Prostate gland (tissue), 2 donors: ENCODE results near the gene DAB1. TPM values are rescaled to one million over a fixed set of nuclear protein-coding genes. Genes with fewer than 3 reads are reported as not detected.

Experiments
- DNase-seq: peaks from one replicate; pipeline ENCODE4 v3.0.0-alpha.2; 2019; ENCODE audit warnings: low spot score
- H3K27ac ChIP-seq, 2 donors: fragments of 200-600 bp; sonication (generic); 2 replicates each; pipeline ENCODE4 v1.5.1; 2017 to 2019
- H3K27me3 ChIP-seq: fragments of 200-600 bp; sonication (generic); replicated peaks from 2 replicates; pipeline ENCODE4 v1.5.1; 2019; ENCODE audit not compliant: insufficient read depth
- H3K36me3 ChIP-seq, 2 donors: fragments of 200-600 bp; sonication (generic); 1 replicate in 1 of 2; 2 replicates in 1 of 2; pipeline versions ENCODE4 v1.5.1 to v1.8.1; 2017 to 2019
- H3K4me1 ChIP-seq: fragments of 200-600 bp; sonication (generic); replicated peaks from 2 replicates; pipeline ENCODE4 v1.5.1; 2019
- H3K4me3 ChIP-seq, 2 donors: fragments of 200-600 bp; sonication (generic); 2 replicates each; pipeline ENCODE4 v1.5.1; 2017 to 2019
- H3K9me3 ChIP-seq: fragments of 200-600 bp; sonication (generic); 2 replicates; pipeline ENCODE4 v1.5.1; 2017
- CTCF ChIP-seq, 4 experiments: fragments of 200-600 bp in 2 of 4; fragments of 450-650 bp in 2 of 4; sonication (generic) in 2 of 4; IDR thresholded peaks; 1 replicate in 3 of 4; 2 replicates in 1 of 4; pipeline ENCODE4 v1.5.1; 2016 to 2019; ENCODE audit warnings: antibody characterized with exemption in 4 of 4, mild to moderate bottlenecking in 2 of 4, moderate library complexity in 2 of 4
- POLR2A ChIP-seq: fragments of 450-650 bp; IDR thresholded peaks from one replicate; pipeline ENCODE4 v1.6.1; 2016; ENCODE audit warnings: antibody characterized with exemption, mild to moderate bottlenecking
- POLR2AphosphoS5 ChIP-seq: sonication (generic); formaldehyde crosslinking; IDR thresholded peaks from one replicate; pipeline ENCODE4 v1.6.1; 2017; ENCODE audit warnings: antibody characterized with exemption
- WGBS: methylation state at CpG from one replicate; pipeline ENCODE4 v1.1.5; 2018; 5-methylcytosine and 5-hydroxymethylcytosine counted together
- intact Hi-C: fragments of 100-400 bp; cut with DNase I; formaldehyde crosslinking; loops from one replicate; pipeline ENCODE4 v1.14.2; 2022
- total RNA-seq, 2 donors: library from RNA; depleted of rRNA; stranded (reverse); fragments of >200 nt; gene quantifications; one replicate each; pipeline ENCODE4 v1.1.0, GENCODE V29; 2016

Gene DAB1
- total RNA-seq, 2 donors from 2014 or later, result 0.64 to 3.6 TPM

GRCh38 chr1:57468641-57469523 lies 45.0 kb upstream of the DAB1 start:
- H3K4me3 ChIP-seq, result no peak overlapping the region
- 60% methylated on average over 2 of the region's 2 CpGs for WGBS
- intact Hi-C loops, result no loop called here
- no peak for DNase-seq
- no peaks in the 10 kb centered on the region for H3K36me3 ChIP-seq
- no peaks in the 10 kb centered on the region for H3K4me1 ChIP-seq
- no peak for TF ChIP-seq CTCF (IDR thresholded peaks at IDR 0.05)
- no peak for TF ChIP-seq POLR2AphosphoS5
- no peak for TF ChIP-seq POLR2A
- no peaks in the 10 kb centered on the region for H3K27me3 ChIP-seq
- no peaks in the 10 kb centered on the region for H3K9me3 ChIP-seq
- no peak overlapping the region for H3K27ac ChIP-seq

- no peak for DNase-seq
- TF ChIP-seq POLR2A (no peak), CTCF (IDR thresholded peaks at IDR 0.05) (no peak), POLR2AphosphoS5 (no peak)
- no peaks in the 10 kb centered on the region for H3K36me3 ChIP-seq
- WGBS, result 26% methylated on average over 1 of the region's 1 CpG
- H3K4me1 ChIP-seq, result no peaks in the 10 kb centered on the region
- no peak overlapping the region for H3K27ac ChIP-seq
- intact Hi-C loops, result no loop called here
- no peak overlapping the region for H3K4me3 ChIP-seq
- H3K27me3 ChIP-seq, result no peaks in the 10 kb centered on the region
- no peaks in the 10 kb centered on the region for H3K9me3 ChIP-seq
Observed at GRCh38 chr1:57467830-57468229, 44.0 kb upstream of the DAB1 start.

- no peaks in the 10 kb centered on the region for H3K4me1 ChIP-seq
- H3K36me3 ChIP-seq, result no peaks in the 10 kb centered on the region
- WGBS, result 23% methylated on average over 3 of the region's 3 CpGs
- H3K9me3 ChIP-seq, result no peaks in the 10 kb centered on the region
- TF ChIP-seq POLR2A (no peak), CTCF (IDR thresholded peaks at IDR 0.05) (no peak), POLR2AphosphoS5 (no peak)
- H3K27me3 ChIP-seq, result no peaks in the 10 kb centered on the region
- no peak overlapping the region for H3K4me3 ChIP-seq
- intact Hi-C loops, result no loop called here
- H3K27ac ChIP-seq, result no peak overlapping the region
- no peak for DNase-seq
Observed at GRCh38 chr1:57464756-57465155, 40.9 kb upstream of the DAB1 start.

GRCh38 chr1:57463343-57463742 lies 39.5 kb upstream of the DAB1 start:
- H3K27ac ChIP-seq, result no peak overlapping the region
- no peak for TF ChIP-seq CTCF (IDR thresholded peaks at IDR 0.05)
- no peak for TF ChIP-seq POLR2AphosphoS5
- TF ChIP-seq POLR2A, result no peak
- no peaks in the 10 kb centered on the region for H3K4me1 ChIP-seq
- H3K27me3 ChIP-seq, result no peaks in the 10 kb centered on the region
- H3K36me3 ChIP-seq, result no peaks in the 10 kb centered on the region
- H3K9me3 ChIP-seq, result no peaks in the 10 kb centered on the region
- H3K4me3 ChIP-seq, result no peak overlapping the region
- no peak for DNase-seq
- WGBS, result 62% methylated on average over 3 of the region's 3 CpGs
- intact Hi-C loops, result no loop called here

- H3K27me3 ChIP-seq, result no peaks in the 10 kb centered on the region
Observed at GRCh38 chr1:57461405-57461804, 37.5 kb upstream of the DAB1 start.

More at GRCh38 chr1:57461405-57461804, 37.5 kb upstream of the DAB1 start:
- no peak for DNase-seq
- no peaks in the 10 kb centered on the region for H3K4me1 ChIP-seq
- H3K27ac ChIP-seq, result no peak overlapping the region
- no peaks in the 10 kb centered on the region for H3K9me3 ChIP-seq
- no peak for TF ChIP-seq POLR2A
- no peak for TF ChIP-seq POLR2AphosphoS5
- no peak for TF ChIP-seq CTCF (IDR thresholded peaks at IDR 0.05)
- intact Hi-C loops, result no loop called here
- WGBS, result 83% methylated on average over 2 of the region's 2 CpGs
- no peaks in the 10 kb centered on the region for H3K36me3 ChIP-seq
- H3K4me3 ChIP-seq, result no peak overlapping the region
